GM12878 (cell line): ENCODE data around the gene FRK. TPM values are rescaled to one million over a fixed set of nuclear protein-coding genes. Genes with fewer than 3 reads are reported as not detected.

Experiments used
- ATAC-seq: fragments of 200-7000 bp; cut with Tn5 transposase; 3 replicates; pipeline ENCODE4 v1.9.1; 2020; ENCODE audit warnings: mild to moderate bottlenecking, moderate library complexity
- BruUV-seq: library from RNA; stranded (reverse); fragments of 400-500 nt; replicated peaks from 2 replicates; lab custom pipeline; 2021; lab: Mats Ljungman, UMichigan
- CTCF ChIA-PET: fragments of 300-600 bp; sonication (Branson Sonifier 250); formaldehyde crosslinking; extraction: SDS; loops from one replicate; lab custom pipeline; 2021; ENCODE audit warnings: inconsistent platforms; lab: Yijun Ruan, JAX
- POLR2A ChIA-PET: fragments of 350-600 bp; formaldehyde crosslinking; extraction: SDS; loops from one replicate; lab custom pipeline; 2021; ENCODE audit warnings: inconsistent platforms; lab: Charles Lee
- RAD21 ChIA-PET: fragments of 300-600 bp; sonication (Branson Sonifier 250); formaldehyde crosslinking; loops from one replicate; lab custom pipeline; 2023; ENCODE audit warnings: antibody characterized with exemption; ENCODE audit not compliant: unreplicated experiment; lab: Charles Lee
- SMC1A ChIA-PET: fragments of 300-600 bp; sonication (Branson Sonifier 250); formaldehyde crosslinking; loops from one replicate; lab custom pipeline; 2023; ENCODE audit not compliant: unreplicated experiment, uncharacterized antibody; lab: Charles Lee
- DNase-seq: peaks from one replicate; pipeline ENCODE4 v3.0.0-alpha.2; 2011; ENCODE audit warnings: low read depth, low spot score
- FAIRE-seq: peaks from 3 replicates; lab custom pipeline; 2011; peaks lifted over from hg19 to GRCh38; lab: Jason Lieb, UNC
- H2AFZ ChIP-seq: 2 replicates; pipeline ENCODE4 v1.6.0; 2011; ENCODE audit warnings: low read depth, low read length, control low read depth; ENCODE audit not compliant: control insufficient read depth
- H3K27ac ChIP-seq: 2 replicates; pipeline ENCODE4 v1.5.1; 2011; ENCODE audit warnings: control low read depth; ENCODE audit not compliant: control insufficient read depth, insufficient read depth
- H3K27me3 ChIP-seq, 2 experiments: replicated peaks in 1 of 2; 2 replicates each; pipeline versions ENCODE4 v1.6.0 to v1.6.1; 2011; ENCODE audit warnings: low read length in 1 of 2; ENCODE audit not compliant: control insufficient read depth in 2 of 2, insufficient read depth in 2 of 2
- H3K36me3 ChIP-seq, 2 experiments: 2 replicates each; pipeline ENCODE4 v1.5.1; 2011; ENCODE audit warnings: low read length in 1 of 2; ENCODE audit not compliant: control insufficient read depth in 2 of 2, insufficient read depth in 2 of 2
- H3K4me1 ChIP-seq: 2 replicates; pipeline ENCODE4 v1.6.1; 2011; ENCODE audit warnings: mild to moderate bottlenecking, low read length, moderate library complexity, mixed read lengths; ENCODE audit not compliant: control insufficient read depth, insufficient read depth
- H3K4me2 ChIP-seq: 2 replicates; pipeline ENCODE4 v1.6.0; 2011; ENCODE audit warnings: control low read depth; ENCODE audit not compliant: control insufficient read depth, insufficient read depth
- H3K4me3 ChIP-seq: fragments of 200-600 bp; sonication (generic); 2 replicates; pipeline ENCODE4 v1.5.1; 2016
- H3K79me2 ChIP-seq: 2 replicates; pipeline ENCODE4 v1.6.0; 2011; ENCODE audit warnings: low read length; ENCODE audit not compliant: control insufficient read depth, insufficient read depth
- H3K9ac ChIP-seq: 2 replicates; pipeline ENCODE4 v1.8.0; 2011; ENCODE audit warnings: low read length, control low read depth, mixed read lengths; ENCODE audit not compliant: control insufficient read depth, insufficient read depth
- H3K9me3 ChIP-seq: replicated peaks from 3 replicates; pipeline ENCODE4 v1.5.1; 2011; ENCODE audit warnings: mild to moderate bottlenecking, low read length; ENCODE audit not compliant: control insufficient read depth, insufficient read depth
- H4K20me1 ChIP-seq: 2 replicates; pipeline ENCODE4 v1.6.0; 2011; ENCODE audit not compliant: control insufficient read depth, insufficient read depth
- ATF7 ChIP-seq: fragments of 450-650 bp; IDR thresholded peaks from 2 replicates; pipeline ENCODE4 v1.6.1; 2016; ENCODE audit warnings: low read depth, mild to moderate bottlenecking
- BRCA1 ChIP-seq: IDR thresholded peaks from 2 replicates; pipeline ENCODE4 v1.6.1; 2011; ENCODE audit warnings: low read depth, low read length, improper control_type of control experiment
- CBFB ChIP-seq: IDR thresholded peaks from 2 replicates; pipeline ENCODE4 v1.6.1; 2016; ENCODE audit warnings: antibody characterized with exemption, low read depth
- CHD2 ChIP-seq: IDR thresholded peaks from 2 replicates; pipeline ENCODE4 v1.6.1; 2011; ENCODE audit warnings: low read depth, low read length, improper control_type of control experiment, borderline replicate concordance
- ESRRA ChIP-seq: IDR thresholded peaks from 2 replicates; pipeline ENCODE4 v1.6.1; 2012; ENCODE audit warnings: mild to moderate bottlenecking, low read length, improper control_type of control experiment
- KDM1A ChIP-seq: fragments of 200-600 bp; sonication (generic); IDR thresholded peaks from 2 replicates; pipeline ENCODE4 v1.6.1; 2016; ENCODE audit warnings: borderline replicate concordance
- MEF2A ChIP-seq: IDR thresholded peaks from 2 replicates; pipeline ENCODE4 v1.6.1; 2011; ENCODE audit warnings: low read depth, mild to moderate bottlenecking, low read length, moderate library complexity; ENCODE audit not compliant: insufficient read depth
- NFIC ChIP-seq: IDR thresholded peaks from 2 replicates; pipeline ENCODE4 v1.6.1; 2012; ENCODE audit warnings: low read depth, mild to moderate bottlenecking, inconsistent platforms, low read length, moderate library complexity
- PAX5 ChIP-seq: IDR thresholded peaks from 2 replicates; pipeline ENCODE4 v1.6.1; 2011; ENCODE audit warnings: low read depth, low read length, borderline replicate concordance
- PML ChIP-seq: IDR thresholded peaks from 2 replicates; pipeline ENCODE4 v1.6.1; 2012; ENCODE audit warnings: low read length, inconsistent platforms
- POLR2AphosphoS2 ChIP-seq: IDR thresholded peaks from 2 replicates; pipeline ENCODE4 v1.6.1; 2011; ENCODE audit warnings: low read depth, mild to moderate bottlenecking, low read length, improper control_type of control experiment, moderate library complexity
- RAD21 ChIP-seq: IDR thresholded peaks from 2 replicates; pipeline ENCODE4 v1.6.1; 2011; ENCODE audit warnings: mild to moderate bottlenecking, low read depth, low read length, moderate library complexity; ENCODE audit not compliant: insufficient read depth
- RCOR1 ChIP-seq: conservative IDR thresholded peaks from 2 replicates; pipeline ENCODE4 v1.6.1; 2012; ENCODE audit warnings: low read depth, low read length, improper control_type of control experiment
- STAT1 ChIP-seq: fragments of 450-650 bp; conservative IDR thresholded peaks from 2 replicates; pipeline ENCODE4 v1.6.1; 2014; ENCODE audit warnings: antibody characterized with exemption, mild to moderate bottlenecking
- WGBS: methylation state at CpG from one replicate; pipeline ENCODE4 v1.1.6; 2016; ENCODE audit warnings: low lambda C conversion rate; ENCODE audit not compliant: insufficient replicate concordance, insufficient coverage; ENCODE audit errors: missing lambda C conversion rate; 5-methylcytosine and 5-hydroxymethylcytosine counted together
- in situ Hi-C: fragments of 300-500 bp; cut with MboI; formaldehyde crosslinking; loops from 9 replicates; pipeline ENCODE4 v1.14.3; 2018; ENCODE audit warnings: mixed read lengths
- intact Hi-C: fragments of 100-400 bp; cut with micrococcal nuclease; formaldehyde crosslinking; loops from one replicate; pipeline ENCODE4 v1.14.2; 2022; ENCODE audit not compliant: unreplicated experiment
- polyA plus RNA-seq, 11 experiments: library from polyadenylated mRNA; depleted of rRNA in 4 of 11; unstranded in 6 of 11; stranded (reverse) in 5 of 11; fragments of >200 nt; fragmentation: Nextera tagmentation in 4 of 11; fragmentation: Illumina TruSeq in 1 of 11; extraction: Ambion mirVana in 4 of 11; extraction: Trizol in 1 of 11; gene quantifications; 1 replicate in 1 of 11; 2 replicates in 10 of 11; pipeline versions ENCODE4 v1.2.1 to v1.2.3, GENCODE V29; 2011 to 2016; ENCODE audit warnings: inconsistent platforms in 2 of 11, missing spikeins in 2 of 11, low read depth in 1 of 11
- total RNA-seq, 4 experiments: library from RNA; depleted of rRNA in 3 of 4; stranded (reverse); fragments of >200 nt in 3 of 4; fragmentation: Illumina TruSeq in 1 of 4; extraction: Trizol in 1 of 4; gene quantifications; 2 replicates each; pipeline versions ENCODE4 v1.2.1 to v1.2.3, GENCODE V29; 2013 to 2021
- TF ChIP-seq, protein P1 (sequence below): fragments of 150-350 bp; IDR thresholded peaks from 2 replicates; pipeline ENCODE4 v1.6.1; 2016; ENCODE audit warnings: low read depth, low read length
- TF ChIP-seq, protein P2 (sequence below): fragments of 450-650 bp; formaldehyde crosslinking; IDR thresholded peaks from 2 replicates; pipeline ENCODE4 v1.5.0; 2022; ENCODE audit warnings: mild to moderate bottlenecking, missing genetic modification characterization

The FRK gene
- total and polyA plus RNA-seq, 10 of the 15 experiments (the other 5 are each of a cell fraction or from before 2014, with no cell fraction given), result 0.29 to 2.4 (median 1.2) TPM

DNA sequence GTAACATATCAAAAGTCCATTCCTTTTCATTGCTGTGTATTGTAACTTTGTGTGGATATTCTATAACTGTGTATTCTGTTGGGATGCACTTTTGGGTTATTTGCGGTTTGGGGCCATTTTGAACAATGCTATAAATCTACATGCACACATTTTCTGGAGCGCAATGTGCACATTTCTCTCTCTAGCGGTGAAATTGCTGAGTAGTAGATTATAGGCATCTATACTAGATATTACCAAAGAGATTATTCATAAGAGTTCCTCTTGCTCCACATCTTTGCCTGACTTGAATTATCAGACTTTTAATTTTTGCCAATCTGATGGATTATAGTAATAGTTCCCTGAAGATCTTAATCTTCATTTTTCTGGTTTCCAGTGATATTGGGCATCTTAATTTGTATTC lies 18.3 kb upstream of the FRK start (continued):
- TF ChIP-seq, protein P1, sequence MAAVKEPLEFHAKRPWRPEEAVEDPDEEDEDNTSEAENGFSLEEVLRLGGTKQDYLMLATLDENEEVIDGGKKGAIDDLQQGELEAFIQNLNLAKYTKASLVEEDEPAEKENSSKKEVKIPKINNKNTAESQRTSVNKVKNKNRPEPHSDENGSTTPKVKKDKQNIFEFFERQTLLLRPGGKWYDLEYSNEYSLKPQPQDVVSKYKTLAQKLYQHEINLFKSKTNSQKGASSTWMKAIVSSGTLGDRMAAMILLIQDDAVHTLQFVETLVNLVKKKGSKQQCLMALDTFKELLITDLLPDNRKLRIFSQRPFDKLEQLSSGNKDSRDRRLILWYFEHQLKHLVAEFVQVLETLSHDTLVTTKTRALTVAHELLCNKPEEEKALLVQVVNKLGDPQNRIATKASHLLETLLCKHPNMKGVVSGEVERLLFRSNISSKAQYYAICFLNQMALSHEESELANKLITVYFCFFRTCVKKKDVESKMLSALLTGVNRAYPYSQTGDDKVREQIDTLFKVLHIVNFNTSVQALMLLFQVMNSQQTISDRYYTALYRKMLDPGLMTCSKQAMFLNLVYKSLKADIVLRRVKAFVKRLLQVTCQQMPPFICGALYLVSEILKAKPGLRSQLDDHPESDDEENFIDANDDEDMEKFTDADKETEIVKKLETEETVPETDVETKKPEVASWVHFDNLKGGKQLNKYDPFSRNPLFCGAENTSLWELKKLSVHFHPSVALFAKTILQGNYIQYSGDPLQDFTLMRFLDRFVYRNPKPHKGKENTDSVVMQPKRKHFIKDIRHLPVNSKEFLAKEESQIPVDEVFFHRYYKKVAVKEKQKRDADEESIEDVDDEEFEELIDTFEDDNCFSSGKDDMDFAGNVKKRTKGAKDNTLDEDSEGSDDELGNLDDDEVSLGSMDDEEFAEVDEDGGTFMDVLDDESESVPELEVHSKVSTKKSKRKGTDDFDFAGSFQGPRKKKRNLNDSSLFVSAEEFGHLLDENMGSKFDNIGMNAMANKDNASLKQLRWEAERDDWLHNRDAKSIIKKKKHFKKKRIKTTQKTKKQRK, result no peak
- no peak for TF ChIP-seq ATF7
- TF ChIP-seq CBFB, result no peak
- TF ChIP-seq KDM1A, result no peak
- TF ChIP-seq, protein P2, sequence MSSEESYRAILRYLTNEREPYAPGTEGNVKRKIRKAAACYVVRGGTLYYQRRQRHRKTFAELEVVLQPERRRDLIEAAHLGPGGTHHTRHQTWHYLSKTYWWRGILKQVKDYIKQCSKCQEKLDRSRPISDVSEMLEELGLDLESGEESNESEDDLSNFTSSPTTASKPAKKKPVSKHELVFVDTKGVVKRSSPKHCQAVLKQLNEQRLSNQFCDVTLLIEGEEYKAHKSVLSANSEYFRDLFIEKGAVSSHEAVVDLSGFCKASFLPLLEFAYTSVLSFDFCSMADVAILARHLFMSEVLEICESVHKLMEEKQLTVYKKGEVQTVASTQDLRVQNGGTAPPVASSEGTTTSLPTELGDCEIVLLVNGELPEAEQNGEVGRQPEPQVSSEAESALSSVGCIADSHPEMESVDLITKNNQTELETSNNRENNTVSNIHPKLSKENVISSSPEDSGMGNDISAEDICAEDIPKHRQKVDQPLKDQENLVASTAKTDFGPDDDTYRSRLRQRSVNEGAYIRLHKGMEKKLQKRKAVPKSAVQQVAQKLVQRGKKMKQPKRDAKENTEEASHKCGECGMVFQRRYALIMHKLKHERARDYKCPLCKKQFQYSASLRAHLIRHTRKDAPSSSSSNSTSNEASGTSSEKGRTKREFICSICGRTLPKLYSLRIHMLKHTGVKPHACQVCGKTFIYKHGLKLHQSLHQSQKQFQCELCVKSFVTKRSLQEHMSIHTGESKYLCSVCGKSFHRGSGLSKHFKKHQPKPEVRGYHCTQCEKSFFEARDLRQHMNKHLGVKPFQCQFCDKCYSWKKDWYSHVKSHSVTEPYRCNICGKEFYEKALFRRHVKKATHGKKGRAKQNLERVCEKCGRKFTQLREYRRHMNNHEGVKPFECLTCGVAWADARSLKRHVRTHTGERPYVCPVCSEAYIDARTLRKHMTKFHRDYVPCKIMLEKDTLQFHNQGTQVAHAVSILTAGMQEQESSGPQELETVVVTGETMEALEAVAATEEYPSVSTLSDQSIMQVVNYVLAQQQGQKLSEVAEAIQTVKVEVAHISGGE (CRISPR knock-in tag), result no peak

DNA sequence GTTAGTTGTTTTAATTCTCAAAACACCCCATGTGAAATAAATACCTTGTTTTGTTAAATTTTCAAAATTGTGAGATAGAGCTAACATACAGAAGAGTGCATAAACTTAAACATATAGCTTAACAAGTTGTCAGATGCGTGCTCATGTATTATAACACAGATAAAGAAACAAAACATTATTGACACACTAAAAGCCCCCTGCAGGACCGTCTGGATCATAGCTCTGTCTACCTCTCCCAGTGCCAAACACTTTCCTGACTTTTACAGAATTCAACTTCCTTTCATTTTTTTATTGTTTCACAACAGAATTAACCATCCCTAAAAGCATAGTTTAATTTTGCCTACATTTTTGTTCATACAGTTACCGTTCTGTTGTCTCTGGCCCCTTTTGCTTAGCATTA lies 17.8 kb upstream of the FRK start:
- H3K4me3 ChIP-seq, result no peak overlapping the region
- no peak for TF ChIP-seq POLR2AphosphoS2
- TF ChIP-seq ATF7, result no peak
- TF ChIP-seq NFIC, result no peak
- no peak for TF ChIP-seq RCOR1
- no peak for TF ChIP-seq CBFB
- TF ChIP-seq CHD2, result no peak
- no peak for TF ChIP-seq ESRRA
- TF ChIP-seq PML, result no peak
- no peak for TF ChIP-seq STAT1
- no peak for TF ChIP-seq PAX5
- no peak for TF ChIP-seq MEF2A
- TF ChIP-seq BRCA1, result no peak
- TF ChIP-seq RAD21, result no peak
- TF ChIP-seq, all 136 proteins: peak for 0
- no peaks in the 10 kb centered on the region for H3K9me3 ChIP-seq
- in situ Hi-C loops, result no loop called here
- ChIA-PET POLR2A (interaction anchor here (0.6 kb wide), 1 partner anchor 338 kb away, joined by 3 read pairs; no protein-coding TSS in a partner anchor), RAD21 (interaction anchor here (2.2 kb wide), 2 partner anchors 8 to 16 kb away, joined by 5 to 9 read pairs; no protein-coding TSS in a partner anchor), SMC1A (interaction anchor here (0.6 to 8.6 kb wide), 5 partner anchors 8 to 1733 kb away, joined by 3 to 68 read pairs (median 7); partner anchors contain the start of gene FRK), CTCF (interaction anchor here (1.0 to 2.3 kb wide), 5 partner anchors 9 to 67 kb away, joined by 3 to 10 read pairs (median 3); no protein-coding TSS in a partner anchor)
- FAIRE-seq, result no peak
- H2AFZ ChIP-seq, result no peak overlapping the region
- no TSS peak for BruUV-seq
- DNase-seq, result no peak
- no peaks in the 10 kb centered on the region for H3K4me1 ChIP-seq
- no peak overlapping the region for H3K4me2 ChIP-seq
- H4K20me1 ChIP-seq, result no peaks in the 10 kb centered on the region
- H3K79me2 ChIP-seq, result no peaks in the 10 kb centered on the region
- H3K9ac ChIP-seq, result no peak overlapping the region
- H3K27ac ChIP-seq, result no peak overlapping the region
- no peaks in the 10 kb centered on the region for H3K27me3 ChIP-seq
- no peaks in the 10 kb centered on the region for H3K36me3 ChIP-seq
- WGBS, result 77% methylated on average over 3 of the region's 3 CpGs
- no peak for ATAC-seq
- intact Hi-C loops, result no loop called here
